ENCODE data around the gene ZBTB7A. TPM values are rescaled to one million over a fixed set of nuclear protein-coding genes. Genes with fewer than 3 reads are reported as not detected.

The ZBTB7A gene
- total and polyA plus RNA-seq, 10 of the 15 experiments (the other 5 are each of a cell fraction or from before 2014, with no cell fraction given) = 0.26 to 42.4 (median 4.5) TPM

DNA sequence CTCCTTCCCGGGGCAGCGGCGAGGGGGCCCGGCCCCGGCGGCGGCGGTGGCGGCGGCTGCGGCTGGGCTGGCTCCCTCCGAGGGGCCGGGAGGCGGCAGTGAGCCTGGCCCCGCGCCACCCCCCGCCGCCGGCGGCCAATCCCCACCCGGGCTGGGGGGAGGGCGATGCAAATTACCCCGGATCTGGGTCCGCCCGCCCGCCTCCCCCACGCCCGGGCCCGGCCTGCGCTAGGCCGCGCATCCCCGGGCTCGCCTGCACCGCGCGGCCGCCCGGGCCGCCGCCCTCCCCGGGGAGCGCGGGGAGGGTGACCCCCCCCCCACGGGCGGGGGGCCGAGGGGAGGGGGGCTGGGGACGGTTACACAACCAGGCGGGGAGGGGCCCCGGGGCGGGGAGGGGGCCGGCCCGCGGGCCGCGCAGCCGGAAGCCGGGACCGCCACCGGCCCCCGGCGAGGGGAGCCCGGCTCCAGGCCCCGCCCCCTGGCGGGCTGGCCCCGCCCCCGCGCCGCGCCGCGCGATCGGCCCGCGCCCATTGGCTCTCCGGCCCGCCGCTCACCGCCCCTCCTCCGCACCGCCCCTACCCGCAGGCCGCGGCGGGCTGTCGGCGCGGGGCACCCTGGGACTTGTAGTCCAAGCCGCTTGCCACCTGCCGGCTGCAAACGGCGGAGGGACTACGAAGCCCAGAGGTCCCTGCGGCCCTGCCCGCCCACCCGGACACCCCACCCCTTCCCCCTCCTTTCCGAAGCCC lies 1.1 kb downstream of the ZBTB7A start (continued):
- TF ChIP-seq, protein P1, sequence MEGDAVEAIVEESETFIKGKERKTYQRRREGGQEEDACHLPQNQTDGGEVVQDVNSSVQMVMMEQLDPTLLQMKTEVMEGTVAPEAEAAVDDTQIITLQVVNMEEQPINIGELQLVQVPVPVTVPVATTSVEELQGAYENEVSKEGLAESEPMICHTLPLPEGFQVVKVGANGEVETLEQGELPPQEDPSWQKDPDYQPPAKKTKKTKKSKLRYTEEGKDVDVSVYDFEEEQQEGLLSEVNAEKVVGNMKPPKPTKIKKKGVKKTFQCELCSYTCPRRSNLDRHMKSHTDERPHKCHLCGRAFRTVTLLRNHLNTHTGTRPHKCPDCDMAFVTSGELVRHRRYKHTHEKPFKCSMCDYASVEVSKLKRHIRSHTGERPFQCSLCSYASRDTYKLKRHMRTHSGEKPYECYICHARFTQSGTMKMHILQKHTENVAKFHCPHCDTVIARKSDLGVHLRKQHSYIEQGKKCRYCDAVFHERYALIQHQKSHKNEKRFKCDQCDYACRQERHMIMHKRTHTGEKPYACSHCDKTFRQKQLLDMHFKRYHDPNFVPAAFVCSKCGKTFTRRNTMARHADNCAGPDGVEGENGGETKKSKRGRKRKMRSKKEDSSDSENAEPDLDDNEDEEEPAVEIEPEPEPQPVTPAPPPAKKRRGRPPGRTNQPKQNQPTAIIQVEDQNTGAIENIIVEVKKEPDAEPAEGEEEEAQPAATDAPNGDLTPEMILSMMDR (IDR thresholded peaks at IDR 0.05 in 2 of 3, conservative IDR thresholded peaks at IDR 0.05 in 1 of 3; ENCODE audit: control insufficient read depth in 2 of 3, extremely low read depth in 1 of 3, insufficient read depth in 1 of 3, low read depth in 3 of 3, low read length in 3 of 3) = no peak
- TF ChIP-seq NRF1 (conservative IDR thresholded peaks at IDR 0.05; ENCODE audit: low read depth, low read length) = no peak
- TF ChIP-seq EZH2 (IDR thresholded peaks at IDR 0.05; ENCODE audit: borderline replicate concordance, control insufficient read depth, low read depth, low read length) = no peak
- no peak for TF ChIP-seq BMI1 (IDR thresholded peaks at IDR 0.05; ENCODE audit: borderline replicate concordance)
- TF ChIP-seq ETV6 (conservative IDR thresholded peaks at IDR 0.05 in 1 of 2, IDR thresholded peaks at IDR 0.05 in 1 of 2; ENCODE audit: borderline replicate concordance in 1 of 2, low read depth in 1 of 2) = no peak
- TF ChIP-seq TBL1XR1 (IDR thresholded peaks at IDR 0.05; ENCODE audit: low read depth, low read length) = peak; percentile 5; the same call in 1 of the 2 replicates
- no peak for TF ChIP-seq POLR2AphosphoS5 (IDR thresholded peaks at IDR 0.05; ENCODE audit: low read length)
- TF ChIP-seq MYB (IDR thresholded peaks at IDR 0.05; ENCODE audit: borderline replicate concordance, low read depth, low read length) = no peak
- TF ChIP-seq NFIC (IDR thresholded peaks at IDR 0.05; ENCODE audit: low read depth, low read length) = no peak
- no peak for TF ChIP-seq BRCA1 (IDR thresholded peaks at IDR 0.05; ENCODE audit: low read depth, low read length)
- TF ChIP-seq NFXL1 (IDR thresholded peaks at IDR 0.05; ENCODE audit: borderline replicate concordance) = no peak
- no peak for TF ChIP-seq CHD1 (IDR thresholded peaks at IDR 0.05; ENCODE audit: low read depth, low read length)
- TF ChIP-seq, protein P2, sequence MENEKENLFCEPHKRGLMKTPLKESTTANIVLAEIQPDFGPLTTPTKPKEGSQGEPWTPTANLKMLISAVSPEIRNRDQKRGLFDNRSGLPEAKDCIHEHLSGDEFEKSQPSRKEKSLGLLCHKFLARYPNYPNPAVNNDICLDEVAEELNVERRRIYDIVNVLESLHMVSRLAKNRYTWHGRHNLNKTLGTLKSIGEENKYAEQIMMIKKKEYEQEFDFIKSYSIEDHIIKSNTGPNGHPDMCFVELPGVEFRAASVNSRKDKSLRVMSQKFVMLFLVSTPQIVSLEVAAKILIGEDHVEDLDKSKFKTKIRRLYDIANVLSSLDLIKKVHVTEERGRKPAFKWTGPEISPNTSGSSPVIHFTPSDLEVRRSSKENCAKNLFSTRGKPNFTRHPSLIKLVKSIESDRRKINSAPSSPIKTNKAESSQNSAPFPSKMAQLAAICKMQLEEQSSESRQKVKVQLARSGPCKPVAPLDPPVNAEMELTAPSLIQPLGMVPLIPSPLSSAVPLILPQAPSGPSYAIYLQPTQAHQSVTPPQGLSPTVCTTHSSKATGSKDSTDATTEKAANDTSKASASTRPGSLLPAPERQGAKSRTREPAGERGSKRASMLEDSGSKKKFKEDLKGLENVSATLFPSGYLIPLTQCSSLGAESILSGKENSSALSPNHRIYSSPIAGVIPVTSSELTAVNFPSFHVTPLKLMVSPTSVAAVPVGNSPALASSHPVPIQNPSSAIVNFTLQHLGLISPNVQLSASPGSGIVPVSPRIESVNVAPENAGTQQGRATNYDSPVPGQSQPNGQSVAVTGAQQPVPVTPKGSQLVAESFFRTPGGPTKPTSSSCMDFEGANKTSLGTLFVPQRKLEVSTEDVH (IDR thresholded peaks at IDR 0.05; ENCODE audit: low read depth, partially characterized antibody) = no peak
- no peak for TF ChIP-seq ZNF24 (IDR thresholded peaks at IDR 0.05)
- TF ChIP-seq ZNF217 (IDR thresholded peaks at IDR 0.05) = no peak
- TF ChIP-seq, protein P3, sequence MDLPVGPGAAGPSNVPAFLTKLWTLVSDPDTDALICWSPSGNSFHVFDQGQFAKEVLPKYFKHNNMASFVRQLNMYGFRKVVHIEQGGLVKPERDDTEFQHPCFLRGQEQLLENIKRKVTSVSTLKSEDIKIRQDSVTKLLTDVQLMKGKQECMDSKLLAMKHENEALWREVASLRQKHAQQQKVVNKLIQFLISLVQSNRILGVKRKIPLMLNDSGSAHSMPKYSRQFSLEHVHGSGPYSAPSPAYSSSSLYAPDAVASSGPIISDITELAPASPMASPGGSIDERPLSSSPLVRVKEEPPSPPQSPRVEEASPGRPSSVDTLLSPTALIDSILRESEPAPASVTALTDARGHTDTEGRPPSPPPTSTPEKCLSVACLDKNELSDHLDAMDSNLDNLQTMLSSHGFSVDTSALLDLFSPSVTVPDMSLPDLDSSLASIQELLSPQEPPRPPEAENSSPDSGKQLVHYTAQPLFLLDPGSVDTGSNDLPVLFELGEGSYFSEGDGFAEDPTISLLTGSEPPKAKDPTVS (IDR thresholded peaks at IDR 0.05; ENCODE audit: low read depth, low read length) = no peak
- TF ChIP-seq SIX5 (IDR thresholded peaks at IDR 0.05; ENCODE audit: low read depth, low read length, severe bottlenecking) = peak; percentile 88
- TF ChIP-seq, protein P4, sequence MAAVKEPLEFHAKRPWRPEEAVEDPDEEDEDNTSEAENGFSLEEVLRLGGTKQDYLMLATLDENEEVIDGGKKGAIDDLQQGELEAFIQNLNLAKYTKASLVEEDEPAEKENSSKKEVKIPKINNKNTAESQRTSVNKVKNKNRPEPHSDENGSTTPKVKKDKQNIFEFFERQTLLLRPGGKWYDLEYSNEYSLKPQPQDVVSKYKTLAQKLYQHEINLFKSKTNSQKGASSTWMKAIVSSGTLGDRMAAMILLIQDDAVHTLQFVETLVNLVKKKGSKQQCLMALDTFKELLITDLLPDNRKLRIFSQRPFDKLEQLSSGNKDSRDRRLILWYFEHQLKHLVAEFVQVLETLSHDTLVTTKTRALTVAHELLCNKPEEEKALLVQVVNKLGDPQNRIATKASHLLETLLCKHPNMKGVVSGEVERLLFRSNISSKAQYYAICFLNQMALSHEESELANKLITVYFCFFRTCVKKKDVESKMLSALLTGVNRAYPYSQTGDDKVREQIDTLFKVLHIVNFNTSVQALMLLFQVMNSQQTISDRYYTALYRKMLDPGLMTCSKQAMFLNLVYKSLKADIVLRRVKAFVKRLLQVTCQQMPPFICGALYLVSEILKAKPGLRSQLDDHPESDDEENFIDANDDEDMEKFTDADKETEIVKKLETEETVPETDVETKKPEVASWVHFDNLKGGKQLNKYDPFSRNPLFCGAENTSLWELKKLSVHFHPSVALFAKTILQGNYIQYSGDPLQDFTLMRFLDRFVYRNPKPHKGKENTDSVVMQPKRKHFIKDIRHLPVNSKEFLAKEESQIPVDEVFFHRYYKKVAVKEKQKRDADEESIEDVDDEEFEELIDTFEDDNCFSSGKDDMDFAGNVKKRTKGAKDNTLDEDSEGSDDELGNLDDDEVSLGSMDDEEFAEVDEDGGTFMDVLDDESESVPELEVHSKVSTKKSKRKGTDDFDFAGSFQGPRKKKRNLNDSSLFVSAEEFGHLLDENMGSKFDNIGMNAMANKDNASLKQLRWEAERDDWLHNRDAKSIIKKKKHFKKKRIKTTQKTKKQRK (IDR thresholded peaks at IDR 0.05; ENCODE audit: low read depth, low read length) = no peak
- no peak for TF ChIP-seq WRNIP1 (IDR thresholded peaks at IDR 0.05; ENCODE audit: borderline replicate concordance, low read depth, low read length)
- TF ChIP-seq SREBF2 (IDR thresholded peaks at IDR 0.05; ENCODE audit: low read length) = no peak

Data from GM12878 (cell line).